HuH-7 (cell line): ENCODE results near the gene BEX4.
"Not testable (repeated sequence)": the region's sequence is repeated elsewhere in the genome, so short reads cannot be mapped to it uniquely, and the experiment has no call there.

Source experiments
- DNase-seq: peaks from one replicate; pipeline ENCODE4 v3.0.0; 2011; ENCODE audit warnings: low spot score

BEX4 gene

GRCh38 chrX:103214870-103215424, at the start of gene BEX4:
Gene BEX4, plus strand, starts transcription at chrX:103215108. Its CDS starts 1,046 bp downstream, at chrX:103216154.
- peak; percentile 84 for DNase-seq

GRCh38 chrX:103170216-103170615, 44.7 kb upstream of the BEX4 start:
- no peak for DNase-seq

- DNase-seq, result no peak
Observed at GRCh38 chrX:103171353-103171752, 43.6 kb upstream of the BEX4 start.

- DNase-seq, result not testable (repeated sequence)
Observed at GRCh38 chrX:103175256-103175655, 39.7 kb upstream of the BEX4 start.

- peak; percentile 43 for DNase-seq
Observed at GRCh38 chrX:103175944-103176753, 38.8 kb upstream of the BEX4 start.

GRCh38 chrX:103177556-103177955, 37.4 kb upstream of the BEX4 start:
- no peak for DNase-seq

- no peak for DNase-seq
Observed at GRCh38 chrX:103183912-103184311, 31.0 kb upstream of the BEX4 start.

GRCh38 chrX:103187953-103188475, 26.9 kb upstream of the BEX4 start:
- no peak for DNase-seq

GRCh38 chrX:103197721-103198306, 17.1 kb upstream of the BEX4 start:
- DNase-seq, result no peak

GRCh38 chrX:103198668-103199067, 16.2 kb upstream of the BEX4 start:
- DNase-seq, result not testable (repeated sequence)

- no peak for DNase-seq
Observed at GRCh38 chrX:103201041-103201440, 13.9 kb upstream of the BEX4 start.

- DNase-seq, result no peak
Observed at GRCh38 chrX:103210056-103210455, 4.9 kb upstream of the BEX4 start.

GRCh38 chrX:103211012-103211715, 3.7 kb upstream of the BEX4 start:
- DNase-seq, result peak; percentile 32

- DNase-seq, result no peak
Observed at GRCh38 chrX:103212749-103213457, 2.0 kb upstream of the BEX4 start.

- DNase-seq, result no peak
Observed at GRCh38 chrX:103215425-103215991, 600 bp downstream of the BEX4 start.

- no peak for DNase-seq
Observed at GRCh38 chrX:103220511-103221323, 5.8 kb downstream of the BEX4 start.

GRCh38 chrX:103225918-103226317, 11.0 kb downstream of the BEX4 start:
- DNase-seq, result not testable (repeated sequence)

- DNase-seq, result no peak
Observed at GRCh38 chrX:103233263-103233662, 18.4 kb downstream of the BEX4 start.

- DNase-seq, result no peak
Observed at GRCh38 chrX:103234869-103235268, 20.0 kb downstream of the BEX4 start.

GRCh38 chrX:103235608-103236007, 20.7 kb downstream of the BEX4 start:
- not testable (repeated sequence) for DNase-seq
